COLO668 (cell line): ENCODE measurements around the gene LAMC1.
A peak's percentile ranks its signal among the peaks of the same experiment; 100 is the strongest.

ENCODE experiments used
- DNase-seq: peaks from one replicate; lab custom pipeline; 2025; ENCODE audit not compliant: unreplicated experiment; lab: John Stamatoyannopoulos, UW

Gene LAMC1

GRCh38 chr1:183019860-183020259, 3.4 kb upstream of the LAMC1 start:
- DNase-seq, result no peak

GRCh38 chr1:183021405-183022201, 1.6 kb upstream of the LAMC1 start:
- DNase-seq, result no peak

GRCh38 chr1:183022202-183023145, 746 bp upstream of the LAMC1 start:
- DNase-seq, result peak; percentile 59

- DNase-seq, result peak; percentile 89
Observed at GRCh38 chr1:183023601-183024316, 539 bp downstream of the LAMC1 start.

DNA sequence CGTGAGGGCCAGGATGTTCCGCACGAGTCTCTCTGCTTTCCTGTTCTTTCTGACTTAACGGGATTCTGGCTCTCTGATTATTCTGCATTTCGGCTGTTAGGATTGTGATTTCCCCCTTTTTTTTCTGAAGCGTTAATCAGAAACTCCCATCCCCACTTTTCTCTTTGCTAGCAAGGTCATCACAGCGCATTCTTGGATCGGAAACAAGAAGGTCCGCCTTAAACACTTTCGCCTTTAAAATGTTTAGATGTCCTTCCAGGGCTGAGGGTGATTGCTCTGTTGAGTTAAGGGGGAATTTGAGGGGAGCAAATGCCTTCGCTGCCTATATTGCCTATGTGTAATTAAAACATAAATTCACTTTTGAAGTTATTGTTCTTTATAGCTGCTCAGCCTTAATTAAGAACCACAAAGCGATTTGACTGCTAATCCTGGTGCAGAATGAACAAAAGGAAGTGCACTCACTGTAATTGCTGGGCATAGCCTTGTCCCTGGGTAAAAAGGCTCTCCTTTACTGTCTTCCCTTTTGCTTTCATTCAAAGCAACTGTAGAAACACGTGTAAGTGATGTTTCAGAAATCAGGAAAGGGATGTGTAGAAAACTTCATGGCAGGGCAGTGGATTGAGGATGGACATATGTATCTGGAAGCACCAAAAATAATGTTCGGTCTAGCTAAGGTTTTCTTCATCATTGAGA, 1.2 kb downstream of the LAMC1 start:
- DNase-seq, result no peak

DNA sequence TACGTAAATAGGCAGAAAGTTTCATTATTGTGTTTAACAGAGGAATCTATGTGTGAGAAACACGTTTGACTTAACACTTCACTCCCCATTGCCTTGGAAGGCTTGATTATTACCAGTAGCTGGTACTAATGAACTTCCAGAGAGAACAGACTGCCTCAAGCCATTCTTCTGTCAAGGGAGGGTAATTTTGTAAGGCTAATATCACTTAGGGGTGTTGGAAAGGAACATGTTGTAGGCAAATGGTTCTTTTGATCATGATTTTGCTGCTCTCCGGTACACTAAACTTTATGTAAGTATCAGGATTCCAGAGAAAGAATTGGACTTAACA, 1.8 kb downstream of the LAMC1 start:
- no peak for DNase-seq

DNA sequence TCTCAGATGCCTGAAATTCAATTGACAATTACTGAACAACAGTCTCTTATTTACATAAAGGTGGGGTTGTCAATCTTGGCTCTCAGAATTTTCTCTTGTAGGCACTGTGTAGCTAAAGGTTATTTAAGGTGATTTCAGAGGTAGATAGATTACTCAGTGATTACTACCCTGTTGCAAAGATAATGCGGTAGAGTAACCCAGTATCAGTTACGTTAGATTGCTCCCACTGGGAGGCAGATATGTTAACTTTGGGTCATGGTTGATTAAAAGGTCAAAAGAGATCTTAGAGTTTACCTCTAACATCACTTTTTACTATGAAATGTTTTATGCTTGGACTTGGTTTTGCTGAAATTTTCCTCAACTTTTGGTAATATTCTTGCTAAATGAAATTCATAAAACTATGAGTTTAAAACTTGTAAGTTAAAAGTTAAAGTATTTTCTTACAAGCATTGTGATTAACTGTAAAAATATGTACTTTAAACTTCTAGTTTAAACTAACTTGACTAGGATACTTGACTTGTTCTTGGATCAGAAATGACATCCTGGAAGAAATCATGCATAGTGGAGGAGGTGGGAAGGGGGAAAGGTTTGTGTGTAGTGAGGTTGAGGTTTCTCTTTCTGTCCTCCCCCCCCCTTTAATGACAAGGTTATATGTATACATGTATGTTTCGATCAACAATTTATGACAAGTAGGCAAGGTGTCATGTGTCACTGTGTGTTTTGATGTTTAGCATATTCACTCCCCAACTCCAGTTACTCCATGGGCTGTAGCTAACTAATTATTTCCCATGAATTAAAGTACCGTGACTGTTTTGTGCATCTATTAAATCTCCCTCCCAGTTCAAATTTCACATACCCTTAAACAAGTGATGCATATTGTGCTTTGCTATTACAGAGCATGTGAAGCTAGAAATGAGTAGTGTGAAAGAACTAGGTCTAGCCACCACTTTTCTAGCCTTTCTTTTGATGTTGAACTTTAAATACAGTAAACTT, 2.9 kb downstream of the LAMC1 start:
- no peak for DNase-seq

- DNase-seq, result no peak
Observed at GRCh38 chr1:183027031-183027430, 3.8 kb downstream of the LAMC1 start.

DNA sequence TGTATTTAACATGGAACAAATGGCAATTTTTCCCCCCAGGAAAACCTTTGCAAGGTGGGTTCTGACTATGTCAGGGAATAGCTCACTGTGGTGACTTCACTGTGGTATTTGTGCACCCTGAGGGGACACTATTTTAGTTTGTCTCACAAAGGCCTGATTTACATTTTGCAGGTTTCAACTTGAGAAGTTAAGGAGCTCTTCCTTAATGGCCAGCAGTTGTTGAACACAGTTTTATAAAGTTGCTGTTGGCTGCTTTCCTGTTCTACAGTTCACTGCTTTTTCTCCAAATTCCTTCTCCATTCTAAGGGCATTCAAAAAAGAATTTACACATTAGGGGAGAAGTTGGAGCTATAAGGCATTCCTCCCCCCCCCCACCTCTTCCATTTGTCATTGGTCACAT, 4.6 kb downstream of the LAMC1 start:
- DNase-seq, result no peak

GRCh38 chr1:183029591-183030000, 6.4 kb downstream of the LAMC1 start:
- DNase-seq, result no peak

- no peak for DNase-seq
Observed at GRCh38 chr1:183030053-183030452, 6.8 kb downstream of the LAMC1 start.

DNA sequence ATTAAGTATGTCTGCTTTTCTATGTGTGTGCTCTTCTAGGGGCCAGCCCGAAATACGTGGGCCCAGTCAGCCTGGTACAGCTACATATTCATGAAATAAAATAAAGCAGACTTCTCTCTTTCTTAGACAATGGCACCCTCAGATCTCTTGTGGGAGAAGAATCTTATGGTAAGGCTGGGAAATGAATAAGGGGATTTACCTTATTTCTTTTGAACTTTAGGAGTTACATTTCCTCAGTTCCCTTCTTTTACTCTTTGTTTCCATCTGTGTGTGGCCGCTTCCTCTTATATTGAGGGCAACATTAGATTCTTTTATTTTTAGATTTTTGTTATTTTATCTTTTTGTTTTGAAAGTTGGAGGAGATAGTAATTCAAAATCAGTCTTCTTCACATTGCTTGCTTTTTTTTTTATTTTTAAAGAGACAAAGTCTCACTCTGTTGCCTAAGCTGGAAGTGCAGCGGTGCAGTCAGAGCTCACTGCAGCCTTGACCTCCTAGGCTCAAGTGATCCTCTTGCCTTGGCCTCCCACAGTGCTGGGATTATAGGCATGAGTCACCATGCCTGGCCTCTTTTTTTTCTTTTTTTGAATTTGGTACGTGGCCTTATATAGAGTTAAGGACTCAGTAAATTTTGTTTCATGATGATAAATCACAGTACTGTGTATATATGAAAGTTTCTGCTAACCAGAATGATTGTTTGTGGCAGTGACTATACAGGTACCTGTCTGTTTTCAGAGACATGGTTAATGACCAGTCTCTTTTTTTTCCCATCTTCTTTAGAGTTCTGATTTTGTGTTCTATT, 9.1 kb downstream of the LAMC1 start:
- DNase-seq, result no peak

GRCh38 chr1:183033205-183033604, 10.0 kb downstream of the LAMC1 start:
- DNase-seq, result no peak

DNA sequence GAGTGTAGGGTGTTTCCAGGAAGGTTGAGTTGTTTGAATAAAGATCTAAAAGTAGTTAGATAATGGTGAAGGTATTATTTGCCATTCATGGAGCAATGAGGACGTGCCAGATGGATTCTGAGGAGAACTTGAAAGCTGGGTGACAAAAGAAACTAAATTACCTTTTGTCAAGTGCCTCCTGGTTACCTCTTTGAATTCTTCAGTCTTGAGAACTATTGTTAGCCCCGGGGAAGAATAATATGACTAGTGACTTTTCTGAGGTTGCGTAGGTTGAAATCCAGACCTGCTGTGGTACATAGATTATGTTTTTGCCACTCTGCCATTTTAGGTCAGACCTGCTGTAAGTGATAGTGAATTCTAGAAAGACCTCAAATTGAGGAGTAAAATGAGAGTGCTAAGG, 11.5 kb downstream of the LAMC1 start:
- DNase-seq, result no peak

GRCh38 chr1:183038333-183038866, 15.2 kb downstream of the LAMC1 start:
- DNase-seq, result no peak

DNA sequence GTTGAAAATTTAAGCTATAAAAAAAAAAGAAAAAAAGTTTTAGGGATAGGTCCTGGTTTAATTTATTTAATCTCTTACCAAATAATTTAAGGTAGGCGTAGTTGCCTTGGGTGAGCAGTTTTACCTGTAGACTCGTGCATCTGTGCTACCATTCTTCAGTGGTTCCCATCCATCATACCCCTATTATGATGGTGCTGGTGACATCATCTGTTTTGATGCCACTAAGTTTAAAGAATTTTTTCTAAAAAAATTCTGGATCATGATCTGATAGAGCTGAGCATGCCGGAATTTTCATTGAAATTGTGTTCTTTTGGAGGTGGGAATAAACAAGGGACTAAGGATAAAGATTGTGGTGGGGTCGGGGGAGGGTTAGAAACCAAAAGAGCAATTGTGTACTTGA, 15.7 kb downstream of the LAMC1 start:
- DNase-seq, result no peak

GRCh38 chr1:183039330-183039729, 16.1 kb downstream of the LAMC1 start:
- DNase-seq, result no peak

GRCh38 chr1:183039985-183040447, 16.8 kb downstream of the LAMC1 start:
- DNase-seq, result no peak

DNA sequence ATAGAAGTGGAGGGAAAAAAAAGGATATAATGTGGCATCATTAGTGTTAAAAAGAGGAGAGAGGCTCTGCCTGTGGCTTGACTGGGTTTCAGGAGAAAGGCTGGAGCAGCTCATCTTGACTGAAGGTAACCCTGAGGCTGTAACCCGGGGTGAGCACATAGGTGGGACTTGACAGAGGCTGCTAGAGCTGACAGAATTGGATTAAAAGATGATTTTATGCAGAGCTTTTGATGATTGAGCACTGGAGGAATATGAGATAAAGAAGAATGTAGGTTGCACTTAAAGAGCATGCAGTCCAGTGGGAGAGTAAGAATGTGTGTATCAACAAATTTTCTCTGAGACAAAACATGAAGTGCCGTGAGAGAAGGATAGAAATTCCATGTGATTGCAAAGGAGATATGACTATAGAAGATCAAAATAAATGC, 17.3 kb downstream of the LAMC1 start:
- DNase-seq, result no peak
